GM18907 (cell line): ENCODE measurements around the gene C1orf167.

Experiments used
- ATAC-seq: cut with Tn5 transposase; IDR thresholded peaks from one replicate; pipeline ENCODE4 v1.9.1; 2021; ENCODE audit warnings: mild to moderate bottlenecking, moderate library complexity; ENCODE audit not compliant: unreplicated experiment

Gene C1orf167

GRCh38 chr1:11759791-11760190 lies 2.2 kb upstream of the C1orf167 start:
- ATAC-seq = no peak

GRCh38 chr1:11761285-11761684 lies 708 bp upstream of the C1orf167 start:
- no peak for ATAC-seq

- no peak for ATAC-seq
These were observed 2.1 kb downstream of the C1orf167 start for GRCh38 chr1:11764115-11764514.

- ATAC-seq = no peak
These were observed 2.5 kb downstream of the C1orf167 start for GRCh38 chr1:11764519-11764918.

- ATAC-seq = no peak
These were observed 3.9 kb downstream of the C1orf167 start for GRCh38 chr1:11765661-11766428.

GRCh38 chr1:11766429-11766776 lies 4.4 kb downstream of the C1orf167 start:
- ATAC-seq = no peak

- ATAC-seq = no peak
These were observed 6.1 kb downstream of the C1orf167 start for GRCh38 chr1:11767922-11768704.

- no peak for ATAC-seq
These were observed 6.8 kb downstream of the C1orf167 start for GRCh38 chr1:11768821-11769220.

GRCh38 chr1:11769274-11769673 lies 7.3 kb downstream of the C1orf167 start:
- no peak for ATAC-seq

- no peak for ATAC-seq
These were observed 8.0 kb downstream of the C1orf167 start for GRCh38 chr1:11770011-11770410.

GRCh38 chr1:11771481-11772043 lies 9.6 kb downstream of the C1orf167 start:
- no peak for ATAC-seq

- no peak for ATAC-seq
These were observed 10.5 kb downstream of the C1orf167 start for GRCh38 chr1:11772458-11772857.

GRCh38 chr1:11774753-11775152 lies 12.8 kb downstream of the C1orf167 start:
- no peak for ATAC-seq

GRCh38 chr1:11777658-11778322 lies 15.8 kb downstream of the C1orf167 start:
- no peak for ATAC-seq

- ATAC-seq = no peak
These were observed 16.3 kb downstream of the C1orf167 start for GRCh38 chr1:11778336-11778735.

- no peak for ATAC-seq
These were observed 17.0 kb downstream of the C1orf167 start for GRCh38 chr1:11778844-11779623.

- no peak for ATAC-seq
These were observed 17.9 kb downstream of the C1orf167 start for GRCh38 chr1:11779715-11780379.

GRCh38 chr1:11780380-11781147 lies 18.6 kb downstream of the C1orf167 start:
- no peak for ATAC-seq

GRCh38 chr1:11781297-11781696 lies 19.3 kb downstream of the C1orf167 start:
- ATAC-seq = no peak
